H1 (cell line): ENCODE measurements around the gene MYL3.

Experiments used
- CREB1 ChIP-seq: IDR thresholded peaks from 2 replicates; pipeline ENCODE4 v1.6.1; 2012; ENCODE audit warnings: inconsistent platforms
- NRF1 ChIP-seq: IDR thresholded peaks from 2 replicates; pipeline ENCODE4 v1.6.1; 2011; ENCODE audit warnings: mild to moderate bottlenecking, low read depth, low read length, improper control_type of control experiment
- RXRA ChIP-seq: IDR thresholded peaks from 2 replicates; pipeline ENCODE4 v1.6.1; 2011; ENCODE audit warnings: low read depth, mild to moderate bottlenecking, low read length, moderate library complexity; ENCODE audit not compliant: insufficient read depth
- YY1 ChIP-seq: IDR thresholded peaks from 2 replicates; pipeline ENCODE4 v1.6.1; 2011; ENCODE audit warnings: low read depth, mild to moderate bottlenecking, low read length
- TF ChIP-seq, protein P1 (sequence below), 3 experiments: IDR thresholded peaks; 1 replicate in 2 of 3; 2 replicates in 1 of 3; pipeline versions ENCODE4 v1.5.1 to v1.6.1; 2011; ENCODE audit warnings: low read length in 3 of 3, mild to moderate bottlenecking in 3 of 3, inconsistent platforms in 2 of 3, low read depth in 1 of 3, moderate library complexity in 1 of 3; ENCODE audit not compliant: insufficient read depth in 1 of 3; ENCODE audit errors: control extremely low read depth in 1 of 3
- TF ChIP-seq, protein P2 (sequence below): IDR thresholded peaks from 2 replicates; pipeline ENCODE4 v1.6.1; 2012; ENCODE audit warnings: inconsistent platforms

DNA sequence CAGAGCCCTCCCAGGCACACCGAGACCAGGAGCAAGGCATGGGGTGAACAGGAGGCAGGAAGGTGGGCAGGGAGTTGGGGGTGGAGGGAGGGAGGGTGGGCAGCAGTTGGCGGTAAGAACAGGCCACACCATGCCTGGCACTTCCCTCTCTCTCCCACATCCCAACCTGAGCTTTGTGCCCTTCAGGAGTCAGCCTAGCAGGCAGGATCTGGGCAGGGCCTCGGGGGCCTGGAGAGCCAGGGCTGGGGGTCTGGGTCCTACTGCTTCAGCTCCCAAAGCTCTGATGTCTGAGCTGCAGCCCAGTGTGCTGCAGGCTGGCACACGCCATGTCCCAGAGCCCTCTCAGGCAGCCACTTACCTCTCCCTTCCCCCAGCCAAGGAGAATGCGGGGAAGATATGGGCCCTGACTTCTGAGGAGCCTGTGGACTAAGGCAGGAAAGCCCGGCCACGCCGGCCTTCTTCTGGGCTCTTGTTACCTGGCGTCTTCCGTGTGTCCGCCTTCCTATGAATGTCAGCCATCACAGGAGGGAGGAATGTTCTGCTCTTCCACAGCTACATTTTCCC, 2.9 kb upstream of the MYL3 start:
- TF ChIP-seq NRF1 (no peak), CREB1 (no peak), YY1 (no peak), RXRA (no peak)
- TF ChIP-seq, protein P1, sequence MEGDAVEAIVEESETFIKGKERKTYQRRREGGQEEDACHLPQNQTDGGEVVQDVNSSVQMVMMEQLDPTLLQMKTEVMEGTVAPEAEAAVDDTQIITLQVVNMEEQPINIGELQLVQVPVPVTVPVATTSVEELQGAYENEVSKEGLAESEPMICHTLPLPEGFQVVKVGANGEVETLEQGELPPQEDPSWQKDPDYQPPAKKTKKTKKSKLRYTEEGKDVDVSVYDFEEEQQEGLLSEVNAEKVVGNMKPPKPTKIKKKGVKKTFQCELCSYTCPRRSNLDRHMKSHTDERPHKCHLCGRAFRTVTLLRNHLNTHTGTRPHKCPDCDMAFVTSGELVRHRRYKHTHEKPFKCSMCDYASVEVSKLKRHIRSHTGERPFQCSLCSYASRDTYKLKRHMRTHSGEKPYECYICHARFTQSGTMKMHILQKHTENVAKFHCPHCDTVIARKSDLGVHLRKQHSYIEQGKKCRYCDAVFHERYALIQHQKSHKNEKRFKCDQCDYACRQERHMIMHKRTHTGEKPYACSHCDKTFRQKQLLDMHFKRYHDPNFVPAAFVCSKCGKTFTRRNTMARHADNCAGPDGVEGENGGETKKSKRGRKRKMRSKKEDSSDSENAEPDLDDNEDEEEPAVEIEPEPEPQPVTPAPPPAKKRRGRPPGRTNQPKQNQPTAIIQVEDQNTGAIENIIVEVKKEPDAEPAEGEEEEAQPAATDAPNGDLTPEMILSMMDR (IDR thresholded peaks at IDR 0.05; ENCODE audit: control extremely low read depth in 1 of 3, insufficient read depth in 1 of 3, low read depth in 1 of 3, low read length in 3 of 3): no peak
- TF ChIP-seq, protein P2, sequence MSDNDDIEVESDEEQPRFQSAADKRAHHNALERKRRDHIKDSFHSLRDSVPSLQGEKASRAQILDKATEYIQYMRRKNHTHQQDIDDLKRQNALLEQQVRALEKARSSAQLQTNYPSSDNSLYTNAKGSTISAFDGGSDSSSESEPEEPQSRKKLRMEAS: no peak
